T-cell (primary cell): ENCODE measurements around the gene ST8SIA4. TPM values are rescaled to one million over a fixed set of nuclear protein-coding genes. Genes with fewer than 3 reads are reported as not detected.
"Not testable (repeated sequence)": the region's sequence is repeated elsewhere in the genome, so short reads cannot be mapped to it uniquely, and the experiment has no call there.

ENCODE experiments used
- ATAC-seq, 4 experiments: fragments of 200-7000 bp in 3 of 4; fragments of 150-1000 bp in 1 of 4; cut with Tn5 transposase; replicated peaks in 1 of 4; 1 replicate in 3 of 4; 2 replicates in 1 of 4; pipeline ENCODE4 v1.10.0; 2021; ENCODE audit warnings: moderate library complexity in 3 of 4, mild to moderate bottlenecking in 2 of 4, moderate number of reproducible peaks in 1 of 4
- CTCF ChIA-PET, 2 donors: fragments of 300-600 bp; sonication (Branson Sonifier 250); formaldehyde crosslinking; loops; one replicate each; lab custom pipeline; 2022; ENCODE audit warnings: antibody characterized with exemption in 2 of 2; lab: Charles Lee
- POLR2A ChIA-PET, 2 donors: fragments of 300-600 bp; sonication (Branson Sonifier 250); formaldehyde crosslinking; loops; one replicate each; lab custom pipeline; 2022; ENCODE audit warnings: antibody characterized with exemption in 2 of 2; lab: Charles Lee
- DNase-seq, 35 experiments: peaks; one replicate each; pipeline versions ENCODE4 v3.0.0 to v3.0.0-alpha.2; 2013 to 2023
- H3K27ac ChIP-seq: one replicate; pipeline ENCODE4 v1.5.1; 2013; ENCODE audit warnings: low read length
- H3K27me3 ChIP-seq, 2 experiments: replicated peaks in 1 of 2; 1 replicate in 1 of 2; 2 replicates in 1 of 2; pipeline versions ENCODE4 v1.6.1 to v1.7.0; 2013; ENCODE audit warnings: low read length in 1 of 2, mixed read lengths in 1 of 2; ENCODE audit not compliant: control insufficient read depth in 2 of 2, insufficient read depth in 2 of 2; ENCODE audit errors: extremely low read depth in 1 of 2
- H3K36me3 ChIP-seq, 2 donors: 1 replicate in 1 of 2; 2 replicates in 1 of 2; pipeline versions ENCODE4 v1.6.1 to v1.7.0; 2013; ENCODE audit warnings: low read length in 1 of 2; ENCODE audit not compliant: control insufficient read depth in 2 of 2, insufficient read depth in 1 of 2; ENCODE audit errors: extremely low read depth in 1 of 2
- H3K4me1 ChIP-seq, 2 experiments: 1 replicate in 1 of 2; 2 replicates in 1 of 2; pipeline versions ENCODE4 v1.6.1 to v1.7.0; 2013; ENCODE audit warnings: low read length in 2 of 2, mixed read lengths in 1 of 2; ENCODE audit not compliant: insufficient read depth in 2 of 2, control insufficient read depth in 1 of 2; ENCODE audit errors: extremely low read depth in 1 of 2
- H3K4me3 ChIP-seq, 2 donors: 1 replicate in 1 of 2; 2 replicates in 1 of 2; pipeline versions ENCODE4 v1.5.1 to v1.7.0; 2013; ENCODE audit warnings: mild to moderate bottlenecking in 2 of 2, low read length in 1 of 2, moderate library complexity in 1 of 2; ENCODE audit not compliant: control insufficient read depth in 1 of 2; ENCODE audit errors: extremely low read depth in 1 of 2
- H3K9me3 ChIP-seq: 2 replicates; pipeline ENCODE4 v1.7.0; 2013
- H3K27ac Mint-ChIP-seq, 2 donors: one replicate each; pipeline ENCODE4 v1.8.0; 2020 to 2021; ENCODE audit warnings: mild to moderate bottlenecking in 2 of 2, mixed read lengths in 2 of 2
- H3K27me3 Mint-ChIP-seq, 2 donors: one replicate each; pipeline ENCODE4 v1.8.0; 2021 to 2022; ENCODE audit warnings: mixed read lengths in 2 of 2
- H3K36me3 Mint-ChIP-seq: one replicate; pipeline ENCODE4 v1.8.0; 2021; ENCODE audit warnings: mixed read lengths
- H3K4me1 Mint-ChIP-seq, 3 donors: one replicate each; pipeline ENCODE4 v1.8.0; 2020 to 2022; ENCODE audit warnings: mixed read lengths in 3 of 3, mild to moderate bottlenecking in 1 of 3
- H3K4me3 Mint-ChIP-seq, 3 donors: one replicate each; pipeline ENCODE4 v1.8.0; 2020 to 2022; ENCODE audit warnings: mild to moderate bottlenecking in 3 of 3, mixed read lengths in 3 of 3, moderate library complexity in 3 of 3
- H3K9me3 Mint-ChIP-seq, 3 donors: one replicate each; pipeline ENCODE4 v1.8.0; 2020 to 2022; ENCODE audit warnings: mixed read lengths in 3 of 3
- WGBS: methylation state at CpG from one replicate; pipeline ENCODE4 v1.1.5; 2013; ENCODE audit warnings: missing lambda C conversion rate; ENCODE audit not compliant: insufficient coverage; 5-methylcytosine and 5-hydroxymethylcytosine counted together
- total RNA-seq, 35 experiments: library from RNA in 6 of 35; stranded (reverse) in 6 of 35; fragments of 120-200 nt in 1 of 35; gene quantifications; one replicate each; pipeline versions ENCODE4 v1.2.1 to v1.2.4 and lab custom pipeline; 2013 to 2026

Gene ST8SIA4
- total RNA-seq, 5 donors from 2014 or later (not counting 1 experiment from before 2014, with no cell fraction given): 27.0 to 36.9 (median 28.8) TPM

DNA sequence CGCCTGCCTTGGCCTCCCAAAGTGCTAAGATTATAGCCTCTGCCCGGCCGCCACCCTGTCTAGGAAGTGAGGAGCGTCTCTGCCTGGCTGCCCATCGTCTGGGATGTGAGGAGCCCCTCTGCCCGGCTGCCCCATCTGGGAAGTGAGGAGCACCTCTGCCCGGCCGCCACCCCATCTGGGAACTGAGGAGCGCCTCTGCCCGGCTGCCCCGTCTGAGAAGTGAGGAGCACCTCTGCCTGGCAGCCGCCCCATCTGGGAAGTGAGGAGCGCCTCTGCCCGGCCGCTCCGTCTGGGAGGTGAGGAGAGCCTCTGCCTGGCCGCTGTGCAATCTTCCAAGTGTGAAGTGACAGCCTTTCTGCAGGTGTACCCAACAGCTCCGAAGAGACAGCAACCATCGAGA, 117.5 kb downstream of the ST8SIA4 start:
- H3K27me3 ChIP-seq, H3K9me3 ChIP-seq, CTCF ChIA-PET, H3K27me3 Mint-ChIP-seq, H3K4me1 ChIP-seq, H3K36me3 ChIP-seq, H3K4me3 ChIP-seq, DNase-seq, ATAC-seq, H3K9me3 Mint-ChIP-seq, H3K4me3 Mint-ChIP-seq, H3K27ac Mint-ChIP-seq, H3K36me3 Mint-ChIP-seq, POLR2A ChIA-PET, H3K27ac ChIP-seq: not testable (repeated sequence)
- H3K4me1 Mint-ChIP-seq: peaks cover 6 to 12% (median 7%) of the 10 kb centered on the region in 3 donors
- WGBS: 98% methylated on average over 6 of the region's 19 CpGs

DNA sequence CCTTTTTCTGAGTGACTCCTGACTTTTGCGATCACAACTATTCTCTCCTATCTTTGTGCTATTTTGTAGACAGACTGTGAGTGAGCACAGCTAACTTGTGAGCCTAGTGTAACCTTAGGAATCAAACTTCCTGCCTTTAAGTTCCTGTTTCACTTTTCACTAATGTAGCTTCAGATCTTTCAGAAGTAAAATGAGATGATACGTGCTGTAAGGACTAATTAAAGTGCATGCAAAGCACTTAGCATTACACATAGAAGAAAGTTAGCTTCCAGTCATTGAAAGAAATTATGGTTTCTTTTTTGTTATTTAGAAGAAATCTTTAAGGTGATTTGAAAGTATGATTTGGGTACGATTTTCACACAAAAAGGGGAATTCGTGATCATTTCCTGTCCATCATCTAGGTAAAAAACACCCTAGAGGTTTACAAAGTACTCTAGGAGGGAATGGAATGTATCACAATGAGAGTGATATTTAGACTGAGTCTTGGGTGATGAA, 122.7 kb downstream of the ST8SIA4 start:
- Histone ChIP-seq H3K36me3 (no peaks in the 10 kb centered on the region), H3K4me3 (peak overlapping the region; percentile 0 to 33), H3K9me3 (no peaks in the 10 kb centered on the region), H3K4me1 (peaks cover 7 to 11% of the 10 kb centered on the region in 2 experiments), H3K27ac (peak overlapping the region; percentile 71), H3K27me3 (no peaks in the 10 kb centered on the region)
- ChIA-PET POLR2A (interaction anchor here (0.6 to 2.0 kb wide), 3 partner anchors 54 to 122 kb away, joined by 3 to 7 read pairs (median 6); partner anchors contain the start of gene ST8SIA4 (in 1 of the 2)), CTCF (interaction anchor here (0.5 to 1.0 kb wide), 3 partner anchors 8 to 121 kb away, joined by 3 read pairs; no protein-coding TSS in a partner anchor)
- Mint-ChIP-seq H3K4me1 (peaks cover 30 to 36% (median 36%) of the 10 kb centered on the region in 3 donors), H3K9me3 (no peaks in the 10 kb centered on the region), H3K27me3 (no peaks in the 10 kb centered on the region), H3K36me3 (no peaks in the 10 kb centered on the region), H3K27ac (peak overlapping the region; percentile 93 to 94), H3K4me3 (peak overlapping the region; percentile 73 to 74 (median 74))
- no CpG with 5 or more reads among the region's 4 CpGs for WGBS
- ATAC-seq (peak; percentile 75 to 90 (median 88)), DNase-seq (peak in 1 of 35 experiments; percentile 49)

- Mint-ChIP-seq H3K9me3 (no peaks in the 10 kb centered on the region), H3K36me3 (no peaks in the 10 kb centered on the region), H3K4me3 (peak overlapping the region; percentile 73 to 74 (median 74)), H3K27ac (peak overlapping the region; percentile 93 to 94), H3K27me3 (no peaks in the 10 kb centered on the region), H3K4me1 (peaks cover 30 to 36% (median 36%) of the 10 kb centered on the region in 3 donors)
- 95% methylated on average over 4 of the region's 7 CpGs for WGBS
- CTCF ChIA-PET: interaction anchor here (0.6 to 1.0 kb wide), 2 partner anchors 9 to 23 kb away, joined by 3 read pairs; no protein-coding TSS in a partner anchor
- Histone ChIP-seq H3K36me3 (no peaks in the 10 kb centered on the region), H3K9me3 (no peaks in the 10 kb centered on the region), H3K27ac (peak overlapping the region; percentile 71), H3K4me3 (peak overlapping the region; percentile 0 to 33), H3K4me1 (peaks cover 7 to 11% of the 10 kb centered on the region in 2 experiments), H3K27me3 (no peaks in the 10 kb centered on the region)
- DNase-seq (peak in 1 of 35 experiments; percentile 18), ATAC-seq (peak in 3 of 4 experiments; percentile 11 to 43 (median 18))
- POLR2A ChIA-PET: interaction anchor here (0.6 to 2.0 kb wide), 3 partner anchors 9 to 123 kb away, joined by 3 to 6 read pairs (median 3); partner anchors contain the start of gene ST8SIA4 (in 1 of the 2)
Observed at GRCh38 chr5:100779669-100780375, 123.3 kb downstream of the ST8SIA4 start.

- 91% methylated on average over 3 of the region's 4 CpGs for WGBS
- no peak overlapping the region for H3K27ac ChIP-seq
- peaks cover 30 to 36% (median 36%) of the 10 kb centered on the region in 3 donors for H3K4me1 Mint-ChIP-seq
Observed at GRCh38 chr5:100777680-100778300, 125.3 kb downstream of the ST8SIA4 start.

DNA sequence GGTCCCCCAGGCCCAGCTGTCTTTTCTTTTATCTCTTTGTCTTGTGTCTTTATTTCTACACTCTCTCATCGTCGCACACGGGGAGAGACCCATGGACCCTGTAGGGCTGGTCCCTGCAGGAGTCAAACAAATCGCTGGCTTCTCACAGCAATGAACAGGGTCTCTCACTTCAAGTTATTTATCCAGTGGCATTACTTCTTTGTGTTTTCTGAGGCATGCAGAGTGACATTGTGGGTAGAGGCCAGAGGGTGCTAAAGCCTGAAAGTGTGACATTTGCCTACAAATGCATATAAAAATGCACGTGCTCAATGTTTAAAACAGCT, 127.6 kb downstream of the ST8SIA4 start:
- H3K36me3 ChIP-seq: no peaks in the 10 kb centered on the region
- Mint-ChIP-seq H3K27ac (no peak overlapping the region), H3K4me1 (peaks cover 24 to 29% (median 28%) of the 10 kb centered on the region in 3 donors), H3K27me3 (no peaks in the 10 kb centered on the region), H3K36me3 (no peaks in the 10 kb centered on the region), H3K9me3 (no peaks in the 10 kb centered on the region), H3K4me3 (no peak overlapping the region)
- H3K4me1 ChIP-seq: peaks cover 7 to 11% of the 10 kb centered on the region in 2 experiments
- H3K27ac ChIP-seq: no peak overlapping the region
- ATAC-seq (no peak), DNase-seq (no peak)
- CTCF ChIA-PET: interaction anchor here (0.7 kb wide), 2 partner anchors 84 to 141 kb away, joined by 4 read pairs; no protein-coding TSS in a partner anchor
- WGBS: no CpG with 5 or more reads among the region's 5 CpGs
- POLR2A ChIA-PET: interaction anchor here in 1 of 2 donors (0.7 kb wide), 1 partner anchor 57 kb away, joined by 3 read pairs; no protein-coding TSS in a partner anchor
- H3K27me3 ChIP-seq: no peaks in the 10 kb centered on the region
- H3K4me3 ChIP-seq: no peak overlapping the region
- H3K9me3 ChIP-seq: no peaks in the 10 kb centered on the region

More at GRCh38 chr5:100777680-100778300, 125.3 kb downstream of the ST8SIA4 start:
- no peaks in the 10 kb centered on the region for H3K27me3 Mint-ChIP-seq
- CTCF ChIA-PET: no interaction called here
- H3K36me3 ChIP-seq: no peaks in the 10 kb centered on the region
- POLR2A ChIA-PET: interaction anchor here in 1 of 2 donors (0.6 kb wide), 1 partner anchor 123 kb away, joined by 8 read pairs; no protein-coding TSS in a partner anchor
- peak in 4 of 35 experiments; percentile 2 to 23 (median 14) for DNase-seq
- ATAC-seq: peak in 3 of 4 experiments; percentile 18 to 44 (median 44)
- H3K4me3 ChIP-seq: no peak overlapping the region
- no peaks in the 10 kb centered on the region for H3K9me3 Mint-ChIP-seq
- no peak overlapping the region for H3K4me3 Mint-ChIP-seq
- no peaks in the 10 kb centered on the region for H3K36me3 Mint-ChIP-seq
- H3K27ac Mint-ChIP-seq: peak overlapping the region; percentile 0 to 34
- H3K27me3 ChIP-seq: no peaks in the 10 kb centered on the region
- peaks cover 7 to 11% of the 10 kb centered on the region in 2 experiments for H3K4me1 ChIP-seq
- no peaks in the 10 kb centered on the region for H3K9me3 ChIP-seq

DNA sequence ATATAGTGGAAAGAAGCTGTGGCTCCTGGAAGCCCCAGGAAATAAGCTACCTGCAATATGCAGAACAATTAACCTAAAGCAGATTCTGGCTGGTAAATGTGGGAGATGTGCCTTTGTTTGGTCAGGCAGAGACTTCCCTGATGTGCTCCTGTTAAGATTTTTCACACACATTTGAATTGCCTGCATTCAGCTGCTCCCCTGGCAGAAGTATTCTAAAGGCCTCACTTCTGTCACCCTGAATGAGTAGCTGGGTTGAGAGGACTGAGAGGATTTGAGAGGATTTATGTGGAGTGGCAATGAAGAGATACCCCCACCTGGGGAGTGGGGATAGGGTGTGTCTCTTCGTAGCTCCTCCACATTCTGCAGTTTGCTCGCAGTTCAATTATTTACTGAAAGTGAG, 130.5 kb downstream of the ST8SIA4 start:
- no peak overlapping the region for H3K4me3 ChIP-seq
- H3K27me3 ChIP-seq: no peaks in the 10 kb centered on the region
- Mint-ChIP-seq H3K36me3 (no peaks in the 10 kb centered on the region), H3K9me3 (no peaks in the 10 kb centered on the region), H3K27me3 (peaks cover 0 to 3% of the 10 kb centered on the region in 2 donors), H3K4me3 (no peak overlapping the region), H3K27ac (no peak overlapping the region), H3K4me1 (peaks cover 3 to 5% (median 5%) of the 10 kb centered on the region in 3 donors)
- no peaks in the 10 kb centered on the region for H3K36me3 ChIP-seq
- H3K4me1 ChIP-seq: peaks cover 0 to under 1% of the 10 kb centered on the region in 2 experiments
- ATAC-seq (no peak), DNase-seq (no peak)
- CTCF ChIA-PET: no interaction called here
- POLR2A ChIA-PET: no interaction called here
- no peaks in the 10 kb centered on the region for H3K9me3 ChIP-seq
- no CpG with 5 or more reads among the region's 2 CpGs for WGBS
- H3K27ac ChIP-seq: no peak overlapping the region
